GM21390 (cell line): ENCODE measurements around the gene SBF1.
"Not testable (repeated sequence)": the region's sequence is repeated elsewhere in the genome, so short reads cannot be mapped to it uniquely, and the experiment has no call there.

ENCODE experiments used
- ATAC-seq: cut with Tn5 transposase; IDR thresholded peaks from one replicate; pipeline ENCODE4 v1.9.1; 2021; ENCODE audit not compliant: unreplicated experiment

Gene SBF1

DNA sequence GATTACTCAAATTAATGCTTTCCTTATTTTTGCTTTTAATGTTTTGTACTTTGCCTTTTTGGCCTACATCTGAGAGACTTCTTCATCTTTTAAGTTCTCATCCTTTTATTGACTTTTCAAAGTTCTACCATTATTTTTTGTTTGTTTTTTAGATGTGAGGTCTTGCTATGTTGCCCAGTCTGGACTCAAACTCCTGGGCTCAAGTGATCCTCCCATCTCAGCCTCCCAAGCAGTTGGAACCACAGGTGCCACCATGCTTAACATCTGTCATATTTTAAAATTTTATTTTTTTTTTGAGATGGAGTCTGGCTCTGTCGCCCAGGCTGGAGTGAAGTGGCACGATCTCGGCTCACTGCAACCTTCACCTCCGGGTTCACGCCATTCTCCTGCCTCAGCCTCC is 73.9 kb downstream of the SBF1 start:
- no peak for ATAC-seq

DNA sequence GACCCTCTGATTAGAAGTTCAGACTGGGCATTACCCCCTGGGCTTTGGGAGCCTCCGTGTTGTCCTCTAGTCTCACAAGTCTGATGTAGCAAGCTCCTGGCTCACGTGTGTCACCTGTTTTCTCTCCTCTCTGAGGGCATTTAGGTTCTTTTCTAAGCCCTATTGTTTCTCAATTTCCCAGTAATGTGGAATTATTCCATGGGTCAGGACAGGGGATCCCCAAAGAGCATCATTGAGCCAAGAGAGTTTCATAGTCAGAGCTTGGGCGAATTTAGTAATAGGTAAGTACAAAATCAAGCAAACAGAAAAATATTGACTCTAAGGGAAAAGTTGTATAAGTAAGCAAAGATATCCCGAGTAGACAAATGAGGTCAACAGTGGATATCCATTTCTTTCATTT is 74.4 kb downstream of the SBF1 start:
- no peak for ATAC-seq

- no peak for ATAC-seq
Measured at GRCh38 chr22:50399751-50400331, 75.0 kb downstream of the SBF1 start.

- ATAC-seq, result no peak
Measured at GRCh38 chr22:50398831-50399648, 75.8 kb downstream of the SBF1 start.

DNA sequence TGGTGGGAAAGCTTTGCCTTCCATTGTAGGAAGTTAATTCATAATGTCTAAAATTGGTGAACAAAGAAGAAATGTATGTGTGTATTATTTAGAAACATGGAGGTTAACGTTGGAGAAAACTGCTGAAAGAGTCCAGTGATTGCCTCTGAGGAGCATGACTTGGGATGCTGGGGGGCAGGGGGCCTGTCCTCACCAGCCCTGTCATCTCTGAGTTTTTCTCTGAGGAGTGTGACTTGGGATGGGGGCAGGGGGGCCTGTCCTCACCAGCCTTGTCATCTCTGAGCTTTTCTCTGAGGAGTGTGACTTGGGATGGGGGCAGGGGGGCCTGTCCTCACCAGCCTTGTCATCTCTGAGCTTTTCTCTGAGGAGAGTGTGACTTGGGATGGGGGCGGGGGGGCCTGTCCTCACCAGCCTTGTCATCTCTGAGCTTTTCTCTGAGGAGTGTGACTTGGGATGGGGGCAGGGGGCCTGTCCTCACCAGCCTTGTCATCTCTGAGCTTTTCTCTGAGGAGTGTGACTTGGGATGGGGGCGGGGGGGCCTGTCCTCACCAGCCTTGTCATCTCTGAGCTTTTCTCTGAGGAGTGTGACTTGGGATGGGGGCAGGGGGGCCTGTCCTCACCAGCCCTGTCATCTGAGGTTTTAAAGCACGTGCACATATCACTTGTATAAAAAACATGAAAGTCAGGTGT is 77.3 kb downstream of the SBF1 start:
- ATAC-seq, result not testable (repeated sequence)

GRCh38 chr22:50396751-50397370 is 78.0 kb downstream of the SBF1 start:
- no peak for ATAC-seq
